WTC11 (cell line): ENCODE data around the gene DNAAF5. TPM values are rescaled to one million over a fixed set of nuclear protein-coding genes. Genes with fewer than 3 reads are reported as not detected.

Experiments
- ATAC-seq: fragments of 200-7000 bp; cut with Tn5 transposase; 2 replicates; pipeline ENCODE4 v1.10.0; 2021; ENCODE audit warnings: mild to moderate bottlenecking, moderate library complexity
- CTCF ChIA-PET: fragments of 300-600 bp; sonication (Branson Sonifier 250); formaldehyde crosslinking; loops from one replicate; lab custom pipeline; 2021; ENCODE audit warnings: antibody characterized with exemption; lab: Charles Lee
- POLR2A ChIA-PET: fragments of 350-600 bp; sonication (Branson Sonifier 250); formaldehyde crosslinking; loops from one replicate; lab custom pipeline; 2021; ENCODE audit warnings: antibody characterized with exemption; lab: Charles Lee
- DNase-seq: peaks from one replicate; pipeline ENCODE4 v3.0.0; 2021; ENCODE audit warnings: low spot score
- H3K27ac Mint-ChIP-seq: 2 replicates; pipeline ENCODE4 v1.8.0; 2021; ENCODE audit warnings: mixed read lengths
- H3K27me3 Mint-ChIP-seq: 2 replicates; pipeline ENCODE4 v1.8.0; 2021; ENCODE audit warnings: low read depth, mild to moderate bottlenecking, moderate library complexity, mixed read lengths
- H3K36me3 Mint-ChIP-seq: 2 replicates; pipeline ENCODE4 v1.8.0; 2021; ENCODE audit warnings: mixed read lengths
- H3K4me1 Mint-ChIP-seq: 2 replicates; pipeline ENCODE4 v1.8.0; 2022; ENCODE audit warnings: mixed read lengths
- H3K4me3 Mint-ChIP-seq: 2 replicates; pipeline ENCODE4 v1.8.0; 2021; ENCODE audit warnings: mild to moderate bottlenecking, moderate library complexity, mixed read lengths
- H3K9me3 Mint-ChIP-seq: 2 replicates; pipeline ENCODE4 v1.8.0; 2021; ENCODE audit warnings: mixed read lengths
- CREM ChIP-seq: sonication (generic); formaldehyde crosslinking; IDR thresholded peaks from 2 replicates; pipeline ENCODE4 v1.8.1; 2022; ENCODE audit warnings: mild to moderate bottlenecking, missing genetic modification reagents, moderate library complexity
- ELF4 ChIP-seq: sonication (generic); formaldehyde crosslinking; IDR thresholded peaks from 2 replicates; pipeline ENCODE4 v1.8.1; 2022; ENCODE audit warnings: low read depth, mild to moderate bottlenecking, moderate library complexity, missing genetic modification reagents
- EMX1 ChIP-seq: fragments of 250-450 bp; sonication (Bioruptor Pico); IDR thresholded peaks from 2 replicates; pipeline ENCODE4 v1.8.0; 2021; ENCODE audit warnings: mild to moderate bottlenecking
- HMGA2 ChIP-seq: fragments of 250-450 bp; sonication (Bioruptor Pico); IDR thresholded peaks from 2 replicates; pipeline ENCODE4 v1.4.0; 2021; ENCODE audit warnings: mild to moderate bottlenecking, moderate library complexity
- JAZF1 ChIP-seq: fragments of 250-450 bp; sonication (Bioruptor Pico); IDR thresholded peaks from 2 replicates; pipeline ENCODE4 v1.9.0; 2021; ENCODE audit warnings: moderate library complexity, mild to moderate bottlenecking, inconsistent platforms
- NFATC4 ChIP-seq: fragments of 250-450 bp; sonication (Bioruptor Pico); IDR thresholded peaks from 2 replicates; pipeline ENCODE4 v1.9.0; 2021; ENCODE audit warnings: mild to moderate bottlenecking
- NFYB ChIP-seq: sonication (generic); formaldehyde crosslinking; conservative IDR thresholded peaks from 2 replicates; pipeline ENCODE4 v1.8.0; 2022; ENCODE audit warnings: low read depth, missing genetic modification reagents
- NR2C2 ChIP-seq: sonication (generic); formaldehyde crosslinking; IDR thresholded peaks from 2 replicates; pipeline ENCODE4 v1.8.0; 2022; ENCODE audit warnings: mild to moderate bottlenecking, missing genetic modification reagents
- NR3C1 ChIP-seq: sonication (generic); formaldehyde crosslinking; conservative IDR thresholded peaks from 2 replicates; pipeline ENCODE4 v1.8.1; 2023; ENCODE audit warnings: low read depth, mild to moderate bottlenecking, missing genetic modification reagents
- TEAD1 ChIP-seq: sonication (generic); formaldehyde crosslinking; IDR thresholded peaks from 2 replicates; pipeline ENCODE4 v1.8.0; 2022; ENCODE audit warnings: mild to moderate bottlenecking, missing genetic modification reagents
- TP53 ChIP-seq: sonication (generic); formaldehyde crosslinking; IDR thresholded peaks from 2 replicates; pipeline ENCODE4 v1.8.1; 2023; ENCODE audit warnings: mild to moderate bottlenecking, missing genetic modification reagents
- ZBTB21 ChIP-seq: sonication (generic); formaldehyde crosslinking; IDR thresholded peaks from 2 replicates; pipeline ENCODE4 v1.8.1; 2023; ENCODE audit warnings: mild to moderate bottlenecking, missing genetic modification reagents, borderline replicate concordance
- ZNF219 ChIP-seq: sonication (generic); formaldehyde crosslinking; IDR thresholded peaks from 2 replicates; pipeline ENCODE4 v1.8.0; 2023; ENCODE audit warnings: missing genetic modification reagents, mild to moderate bottlenecking, borderline replicate concordance
- ZNF263 ChIP-seq: sonication (generic); formaldehyde crosslinking; IDR thresholded peaks from 2 replicates; pipeline ENCODE4 v1.8.1; 2022; ENCODE audit warnings: low read depth, mild to moderate bottlenecking, moderate library complexity, missing genetic modification reagents
- ZNF423 ChIP-seq: fragments of 250-450 bp; sonication (Bioruptor Pico); IDR thresholded peaks from 2 replicates; pipeline ENCODE4 v2.1.2; 2022; ENCODE audit warnings: mild to moderate bottlenecking, moderate library complexity
- total RNA-seq: library from RNA; stranded (reverse); gene quantifications from 3 replicates; pipeline ENCODE4 v1.2.3, GENCODE V29; 2021
- TF ChIP-seq, protein P1 (sequence below): fragments of 250-450 bp; sonication (Bioruptor Pico); IDR thresholded peaks from 2 replicates; pipeline ENCODE4 v1.9.0; 2021; ENCODE audit warnings: mild to moderate bottlenecking
- TF ChIP-seq, protein P2 (sequence below): sonication (generic); formaldehyde crosslinking; conservative IDR thresholded peaks from 2 replicates; pipeline ENCODE4 v1.8.1; 2022; ENCODE audit warnings: mild to moderate bottlenecking, missing genetic modification reagents
- TF ChIP-seq, protein P3 (sequence below): sonication (generic); formaldehyde crosslinking; IDR thresholded peaks from 2 replicates; pipeline ENCODE4 v1.8.0; 2023; ENCODE audit warnings: missing genetic modification reagents, mild to moderate bottlenecking, borderline replicate concordance
- TF ChIP-seq, protein P4 (sequence below): sonication (generic); formaldehyde crosslinking; IDR thresholded peaks from 2 replicates; pipeline ENCODE4 v1.8.0; 2022; ENCODE audit warnings: missing genetic modification reagents
- TF ChIP-seq, protein P5 (sequence below): fragments of 250-450 bp; sonication (Bioruptor Pico); conservative IDR thresholded peaks from 2 replicates; pipeline ENCODE4 v1.9.0; 2021; ENCODE audit warnings: mild to moderate bottlenecking
- TF ChIP-seq, protein P6 (sequence below): sonication (generic); formaldehyde crosslinking; IDR thresholded peaks from 2 replicates; pipeline ENCODE4 v1.8.1; 2023; ENCODE audit warnings: mild to moderate bottlenecking, missing genetic modification reagents

DNAAF5 gene
- total RNA-seq, 1 experiment from 2014 or later = 62.2 TPM

DNA sequence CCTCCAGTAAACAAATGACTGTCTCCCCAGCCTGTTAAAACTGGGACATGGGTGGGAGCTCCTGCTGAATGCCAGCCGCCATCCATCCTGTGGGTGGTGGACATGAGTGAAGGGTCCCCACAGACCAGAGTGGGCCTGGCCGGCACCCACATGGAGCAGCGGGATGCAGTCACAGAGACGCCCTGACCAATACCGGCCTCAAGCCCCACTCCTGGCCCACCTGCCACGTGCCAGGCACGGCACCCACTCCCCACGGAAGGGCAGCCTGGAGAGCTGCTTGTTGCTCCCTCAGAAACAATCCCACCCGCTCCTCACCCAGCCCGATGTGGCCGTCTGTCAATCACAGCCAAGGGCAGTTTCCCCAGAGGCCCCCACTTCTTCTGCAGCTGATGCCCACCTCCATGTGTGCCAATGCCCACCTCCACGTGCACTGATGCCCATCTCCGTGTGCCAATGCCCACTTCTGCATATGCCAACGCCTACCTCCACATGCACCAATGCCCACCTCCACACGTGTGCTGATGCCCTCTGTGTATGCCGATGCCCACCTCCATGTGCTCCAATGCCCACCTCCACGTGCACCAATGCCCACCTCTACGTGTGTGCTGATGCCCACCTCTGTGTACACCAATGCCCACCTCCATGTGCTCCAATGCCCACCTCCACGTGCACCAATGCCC lies 42.8 kb upstream of the DNAAF5 start:
- H3K36me3 Mint-ChIP-seq = peaks cover 64% of the 10 kb centered on the region
- POLR2A ChIA-PET = interaction anchor here (0.6 kb wide), 1 partner anchor 225 kb away, joined by 3 read pairs; no protein-coding TSS in a partner anchor
- no peaks in the 10 kb centered on the region for H3K27me3 Mint-ChIP-seq
- no peaks in the 10 kb centered on the region for H3K4me1 Mint-ChIP-seq
- ATAC-seq (no peak), DNase-seq (no peak)
- H3K4me3 Mint-ChIP-seq = no peak overlapping the region
- TF ChIP-seq CREM (CRISPR knock-in tag) = no peak
- no peak for TF ChIP-seq EMX1 (CRISPR knock-in tag)
- no peak for TF ChIP-seq TP53 (CRISPR knock-in tag)
- TF ChIP-seq, protein P1, sequence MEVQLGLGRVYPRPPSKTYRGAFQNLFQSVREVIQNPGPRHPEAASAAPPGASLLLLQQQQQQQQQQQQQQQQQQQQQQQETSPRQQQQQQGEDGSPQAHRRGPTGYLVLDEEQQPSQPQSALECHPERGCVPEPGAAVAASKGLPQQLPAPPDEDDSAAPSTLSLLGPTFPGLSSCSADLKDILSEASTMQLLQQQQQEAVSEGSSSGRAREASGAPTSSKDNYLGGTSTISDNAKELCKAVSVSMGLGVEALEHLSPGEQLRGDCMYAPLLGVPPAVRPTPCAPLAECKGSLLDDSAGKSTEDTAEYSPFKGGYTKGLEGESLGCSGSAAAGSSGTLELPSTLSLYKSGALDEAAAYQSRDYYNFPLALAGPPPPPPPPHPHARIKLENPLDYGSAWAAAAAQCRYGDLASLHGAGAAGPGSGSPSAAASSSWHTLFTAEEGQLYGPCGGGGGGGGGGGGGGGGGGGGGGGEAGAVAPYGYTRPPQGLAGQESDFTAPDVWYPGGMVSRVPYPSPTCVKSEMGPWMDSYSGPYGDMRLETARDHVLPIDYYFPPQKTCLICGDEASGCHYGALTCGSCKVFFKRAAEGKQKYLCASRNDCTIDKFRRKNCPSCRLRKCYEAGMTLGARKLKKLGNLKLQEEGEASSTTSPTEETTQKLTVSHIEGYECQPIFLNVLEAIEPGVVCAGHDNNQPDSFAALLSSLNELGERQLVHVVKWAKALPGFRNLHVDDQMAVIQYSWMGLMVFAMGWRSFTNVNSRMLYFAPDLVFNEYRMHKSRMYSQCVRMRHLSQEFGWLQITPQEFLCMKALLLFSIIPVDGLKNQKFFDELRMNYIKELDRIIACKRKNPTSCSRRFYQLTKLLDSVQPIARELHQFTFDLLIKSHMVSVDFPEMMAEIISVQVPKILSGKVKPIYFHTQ (CRISPR knock-in tag) = no peak
- no peak for TF ChIP-seq ZBTB21
- no peak for TF ChIP-seq NR3C1
- TF ChIP-seq NR2C2 (CRISPR knock-in tag) = no peak
- TF ChIP-seq, protein P2, sequence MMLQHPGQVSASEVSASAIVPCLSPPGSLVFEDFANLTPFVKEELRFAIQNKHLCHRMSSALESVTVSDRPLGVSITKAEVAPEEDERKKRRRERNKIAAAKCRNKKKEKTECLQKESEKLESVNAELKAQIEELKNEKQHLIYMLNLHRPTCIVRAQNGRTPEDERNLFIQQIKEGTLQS (CRISPR knock-in tag) = no peak
- TF ChIP-seq, protein P3, sequence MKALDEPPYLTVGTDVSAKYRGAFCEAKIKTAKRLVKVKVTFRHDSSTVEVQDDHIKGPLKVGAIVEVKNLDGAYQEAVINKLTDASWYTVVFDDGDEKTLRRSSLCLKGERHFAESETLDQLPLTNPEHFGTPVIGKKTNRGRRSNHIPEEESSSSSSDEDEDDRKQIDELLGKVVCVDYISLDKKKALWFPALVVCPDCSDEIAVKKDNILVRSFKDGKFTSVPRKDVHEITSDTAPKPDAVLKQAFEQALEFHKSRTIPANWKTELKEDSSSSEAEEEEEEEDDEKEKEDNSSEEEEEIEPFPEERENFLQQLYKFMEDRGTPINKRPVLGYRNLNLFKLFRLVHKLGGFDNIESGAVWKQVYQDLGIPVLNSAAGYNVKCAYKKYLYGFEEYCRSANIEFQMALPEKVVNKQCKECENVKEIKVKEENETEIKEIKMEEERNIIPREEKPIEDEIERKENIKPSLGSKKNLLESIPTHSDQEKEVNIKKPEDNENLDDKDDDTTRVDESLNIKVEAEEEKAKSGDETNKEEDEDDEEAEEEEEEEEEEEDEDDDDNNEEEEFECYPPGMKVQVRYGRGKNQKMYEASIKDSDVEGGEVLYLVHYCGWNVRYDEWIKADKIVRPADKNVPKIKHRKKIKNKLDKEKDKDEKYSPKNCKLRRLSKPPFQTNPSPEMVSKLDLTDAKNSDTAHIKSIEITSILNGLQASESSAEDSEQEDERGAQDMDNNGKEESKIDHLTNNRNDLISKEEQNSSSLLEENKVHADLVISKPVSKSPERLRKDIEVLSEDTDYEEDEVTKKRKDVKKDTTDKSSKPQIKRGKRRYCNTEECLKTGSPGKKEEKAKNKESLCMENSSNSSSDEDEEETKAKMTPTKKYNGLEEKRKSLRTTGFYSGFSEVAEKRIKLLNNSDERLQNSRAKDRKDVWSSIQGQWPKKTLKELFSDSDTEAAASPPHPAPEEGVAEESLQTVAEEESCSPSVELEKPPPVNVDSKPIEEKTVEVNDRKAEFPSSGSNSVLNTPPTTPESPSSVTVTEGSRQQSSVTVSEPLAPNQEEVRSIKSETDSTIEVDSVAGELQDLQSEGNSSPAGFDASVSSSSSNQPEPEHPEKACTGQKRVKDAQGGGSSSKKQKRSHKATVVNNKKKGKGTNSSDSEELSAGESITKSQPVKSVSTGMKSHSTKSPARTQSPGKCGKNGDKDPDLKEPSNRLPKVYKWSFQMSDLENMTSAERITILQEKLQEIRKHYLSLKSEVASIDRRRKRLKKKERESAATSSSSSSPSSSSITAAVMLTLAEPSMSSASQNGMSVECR (CRISPR knock-in tag) = no peak
- no peak for TF ChIP-seq ZNF219
- no peak for TF ChIP-seq ZNF423 (CRISPR knock-in tag)
- no peak for TF ChIP-seq JAZF1 (CRISPR knock-in tag)
- TF ChIP-seq, protein P4, sequence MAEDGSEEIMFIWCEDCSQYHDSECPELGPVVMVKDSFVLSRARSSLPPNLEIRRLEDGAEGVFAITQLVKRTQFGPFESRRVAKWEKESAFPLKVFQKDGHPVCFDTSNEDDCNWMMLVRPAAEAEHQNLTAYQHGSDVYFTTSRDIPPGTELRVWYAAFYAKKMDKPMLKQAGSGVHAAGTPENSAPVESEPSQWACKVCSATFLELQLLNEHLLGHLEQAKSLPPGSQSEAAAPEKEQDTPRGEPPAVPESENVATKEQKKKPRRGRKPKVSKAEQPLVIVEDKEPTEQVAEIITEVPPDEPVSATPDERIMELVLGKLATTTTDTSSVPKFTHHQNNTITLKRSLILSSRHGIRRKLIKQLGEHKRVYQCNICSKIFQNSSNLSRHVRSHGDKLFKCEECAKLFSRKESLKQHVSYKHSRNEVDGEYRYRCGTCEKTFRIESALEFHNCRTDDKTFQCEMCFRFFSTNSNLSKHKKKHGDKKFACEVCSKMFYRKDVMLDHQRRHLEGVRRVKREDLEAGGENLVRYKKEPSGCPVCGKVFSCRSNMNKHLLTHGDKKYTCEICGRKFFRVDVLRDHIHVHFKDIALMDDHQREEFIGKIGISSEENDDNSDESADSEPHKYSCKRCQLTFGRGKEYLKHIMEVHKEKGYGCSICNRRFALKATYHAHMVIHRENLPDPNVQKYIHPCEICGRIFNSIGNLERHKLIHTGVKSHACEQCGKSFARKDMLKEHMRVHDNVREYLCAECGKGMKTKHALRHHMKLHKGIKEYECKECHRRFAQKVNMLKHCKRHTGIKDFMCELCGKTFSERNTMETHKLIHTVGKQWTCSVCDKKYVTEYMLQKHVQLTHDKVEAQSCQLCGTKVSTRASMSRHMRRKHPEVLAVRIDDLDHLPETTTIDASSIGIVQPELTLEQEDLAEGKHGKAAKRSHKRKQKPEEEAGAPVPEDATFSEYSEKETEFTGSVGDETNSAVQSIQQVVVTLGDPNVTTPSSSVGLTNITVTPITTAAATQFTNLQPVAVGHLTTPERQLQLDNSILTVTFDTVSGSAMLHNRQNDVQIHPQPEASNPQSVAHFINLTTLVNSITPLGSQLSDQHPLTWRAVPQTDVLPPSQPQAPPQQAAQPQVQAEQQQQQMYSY (CRISPR knock-in tag) = no peak
- CTCF ChIA-PET = no interaction called here
- H3K9me3 Mint-ChIP-seq = peaks cover 39% of the 10 kb centered on the region
- H3K27ac Mint-ChIP-seq = no peak overlapping the region

DNA sequence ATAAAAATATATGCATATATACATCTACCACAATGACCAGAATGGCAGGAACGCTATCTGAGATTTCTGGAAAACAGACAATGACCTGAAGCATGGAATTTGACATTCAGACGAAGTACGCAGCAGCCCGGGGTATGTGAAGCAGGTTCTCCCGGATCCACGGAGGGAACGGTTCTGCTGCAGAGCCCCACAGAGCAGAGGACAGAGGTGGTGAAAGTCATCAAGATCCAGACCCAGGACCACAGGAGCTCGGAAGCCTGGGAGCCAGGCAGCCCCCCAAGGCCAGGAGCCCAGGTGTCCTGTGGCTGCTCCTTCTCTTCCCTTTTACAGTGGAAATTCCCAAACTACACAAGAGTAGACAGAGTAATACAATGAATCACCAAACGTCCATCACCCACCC lies 42.1 kb upstream of the DNAAF5 start:
- Mint-ChIP-seq H3K27ac (no peak overlapping the region), H3K36me3 (peaks cover 65% of the 10 kb centered on the region), H3K9me3 (peaks cover 42% of the 10 kb centered on the region), H3K27me3 (no peaks in the 10 kb centered on the region), H3K4me3 (no peak overlapping the region), H3K4me1 (no peaks in the 10 kb centered on the region)
- ATAC-seq (no peak), DNase-seq (no peak)
- CTCF ChIA-PET = no interaction called here
- POLR2A ChIA-PET = no interaction called here
- TF ChIP-seq, protein P5, sequence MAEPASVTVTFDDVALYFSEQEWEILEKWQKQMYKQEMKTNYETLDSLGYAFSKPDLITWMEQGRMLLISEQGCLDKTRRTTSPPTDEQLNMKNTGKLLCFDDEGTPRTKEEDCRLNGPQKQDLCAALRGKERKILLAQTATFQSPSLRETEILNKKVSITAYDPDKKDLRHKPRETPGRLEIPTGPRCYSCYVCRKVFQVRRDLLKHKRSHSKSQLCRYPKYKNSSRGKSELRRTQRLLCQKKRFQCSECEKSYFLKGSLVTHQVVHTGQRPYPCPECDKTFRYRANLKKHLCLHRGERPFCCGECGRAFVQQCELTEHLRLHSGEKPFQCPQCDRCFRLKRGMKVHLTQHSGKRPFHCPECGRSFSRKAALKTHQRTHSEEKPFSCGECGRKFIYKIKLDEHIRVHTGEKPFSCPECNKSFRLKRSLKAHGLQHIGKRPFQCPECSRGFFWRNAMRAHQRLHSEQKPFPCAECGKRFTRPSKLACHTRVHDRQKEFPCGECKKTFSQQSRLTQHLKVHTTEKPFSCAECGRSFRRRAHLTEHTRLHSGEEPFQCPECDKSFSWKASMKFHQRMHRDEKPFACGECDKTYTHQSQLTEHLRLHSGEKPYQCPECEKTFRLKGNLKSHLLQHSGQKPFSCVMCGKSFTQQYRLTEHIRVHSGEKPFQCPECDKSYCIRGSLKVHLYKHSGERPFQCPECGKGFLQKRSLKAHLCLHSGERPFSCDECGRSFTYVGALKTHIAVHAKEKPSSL (CRISPR knock-in tag) = no peak
- TF ChIP-seq, protein P6, sequence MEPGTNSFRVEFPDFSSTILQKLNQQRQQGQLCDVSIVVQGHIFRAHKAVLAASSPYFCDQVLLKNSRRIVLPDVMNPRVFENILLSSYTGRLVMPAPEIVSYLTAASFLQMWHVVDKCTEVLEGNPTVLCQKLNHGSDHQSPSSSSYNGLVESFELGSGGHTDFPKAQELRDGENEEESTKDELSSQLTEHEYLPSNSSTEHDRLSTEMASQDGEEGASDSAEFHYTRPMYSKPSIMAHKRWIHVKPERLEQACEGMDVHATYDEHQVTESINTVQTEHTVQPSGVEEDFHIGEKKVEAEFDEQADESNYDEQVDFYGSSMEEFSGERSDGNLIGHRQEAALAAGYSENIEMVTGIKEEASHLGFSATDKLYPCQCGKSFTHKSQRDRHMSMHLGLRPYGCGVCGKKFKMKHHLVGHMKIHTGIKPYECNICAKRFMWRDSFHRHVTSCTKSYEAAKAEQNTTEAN (CRISPR knock-in tag) = no peak
- no peak for TF ChIP-seq HMGA2 (CRISPR knock-in tag)
- TF ChIP-seq TEAD1 (CRISPR knock-in tag) = no peak
- no peak for TF ChIP-seq NFYB
- TF ChIP-seq NFATC4 (CRISPR knock-in tag) = no peak
- no peak for TF ChIP-seq ELF4 (CRISPR knock-in tag)
- TF ChIP-seq ZNF263 (CRISPR knock-in tag) = no peak
